SK-N-SH treated with all-trans-retinoic acid at 6 μM for 48 hours (cell line): Measurements from ENCODE around the gene OR5C1.

Source experiments
- ATAC-seq: fragments of 200-7000 bp; cut with Tn5 transposase; 3 replicates; pipeline ENCODE4 v1.9.1; 2020; ENCODE audit warnings: mild to moderate bottlenecking, moderate library complexity
- BACH2 ChIP-seq: fragments of 250-450 bp; sonication (Bioruptor Pico); IDR thresholded peaks from 2 replicates; pipeline ENCODE4 v1.9.0; 2021; ENCODE audit warnings: mild to moderate bottlenecking, borderline replicate concordance
- CSDC2 ChIP-seq: fragments of 250-450 bp; sonication (Bioruptor Pico); IDR thresholded peaks from 2 replicates; pipeline ENCODE4 v1.5.0; 2020; ENCODE audit warnings: mild to moderate bottlenecking, moderate library complexity
- CSRNP3 ChIP-seq: fragments of 250-450 bp; sonication (Bioruptor Pico); IDR thresholded peaks from 2 replicates; pipeline ENCODE4 v1.5.1; 2021; ENCODE audit warnings: mild to moderate bottlenecking, moderate library complexity
- ESRRG ChIP-seq: fragments of 250-450 bp; sonication (Bioruptor Pico); IDR thresholded peaks from 2 replicates; pipeline ENCODE4 v1.6.1; 2021; ENCODE audit warnings: mild to moderate bottlenecking
- GLIS3 ChIP-seq: fragments of 250-450 bp; sonication (Bioruptor Pico); IDR thresholded peaks from 2 replicates; pipeline ENCODE4 v1.5.0; 2020; ENCODE audit warnings: mild to moderate bottlenecking, moderate library complexity
- PPARA ChIP-seq: fragments of 250-450 bp; sonication (Bioruptor Pico); IDR thresholded peaks from 2 replicates; pipeline ENCODE4 v1.5.0; 2020; ENCODE audit warnings: mild to moderate bottlenecking, borderline replicate concordance
- SNAI2 ChIP-seq: fragments of 250-450 bp; sonication (Bioruptor Pico); IDR thresholded peaks from 2 replicates; pipeline ENCODE4 v1.5.0; 2020; ENCODE audit warnings: mild to moderate bottlenecking, moderate library complexity
- TCF4 ChIP-seq: fragments of 250-450 bp; sonication (Bioruptor Pico); IDR thresholded peaks from 2 replicates; pipeline ENCODE4 v1.8.0; 2021; ENCODE audit warnings: mild to moderate bottlenecking, moderate library complexity, borderline replicate concordance
- TOX ChIP-seq: fragments of 250-450 bp; sonication (Bioruptor Pico); IDR thresholded peaks from 2 replicates; pipeline ENCODE4 v1.8.0; 2021; ENCODE audit warnings: mild to moderate bottlenecking, moderate library complexity, borderline replicate concordance
- ZC3H10 ChIP-seq: fragments of 250-450 bp; sonication (Bioruptor Pico); IDR thresholded peaks from 2 replicates; pipeline ENCODE4 v1.5.1; 2021; ENCODE audit warnings: mild to moderate bottlenecking, moderate library complexity
- ZFP3 ChIP-seq: fragments of 250-450 bp; sonication (Bioruptor Pico); IDR thresholded peaks from 2 replicates; pipeline ENCODE4 v1.5.0; 2020; ENCODE audit warnings: mild to moderate bottlenecking, moderate library complexity
- ZFP30 ChIP-seq: fragments of 450-650 bp; formaldehyde crosslinking; IDR thresholded peaks from 2 replicates; pipeline ENCODE4 v1.5.0; 2022; ENCODE audit warnings: mild to moderate bottlenecking, moderate library complexity
- ZNF565 ChIP-seq: fragments of 450-650 bp; formaldehyde crosslinking; conservative IDR thresholded peaks from 2 replicates; pipeline ENCODE4 v1.5.0; 2020; ENCODE audit warnings: low read depth, mild to moderate bottlenecking, moderate library complexity
- ZNF70 ChIP-seq: fragments of 450-650 bp; formaldehyde crosslinking; IDR thresholded peaks from 2 replicates; pipeline ENCODE4 v1.5.0; 2020; ENCODE audit warnings: mild to moderate bottlenecking, moderate library complexity
- ZNF8 ChIP-seq: fragments of 450-650 bp; formaldehyde crosslinking; IDR thresholded peaks from 2 replicates; pipeline ENCODE4 v1.5.0; 2020; ENCODE audit warnings: mild to moderate bottlenecking, moderate library complexity
- TF ChIP-seq, protein P1 (sequence below): fragments of 250-450 bp; sonication (Bioruptor Pico); IDR thresholded peaks from 2 replicates; pipeline ENCODE4 v1.5.1; 2020; ENCODE audit warnings: low read depth, mild to moderate bottlenecking, moderate library complexity
- TF ChIP-seq, protein P2 (sequence below): fragments of 250-450 bp; sonication (Bioruptor Pico); IDR thresholded peaks from 2 replicates; pipeline ENCODE4 v1.5.0; 2020; ENCODE audit warnings: mild to moderate bottlenecking, moderate library complexity
- TF ChIP-seq, protein P3 (sequence below): fragments of 250-450 bp; sonication (Bioruptor Pico); IDR thresholded peaks from 2 replicates; pipeline ENCODE4 v1.8.0; 2020; ENCODE audit warnings: mild to moderate bottlenecking, moderate library complexity, borderline replicate concordance
- TF ChIP-seq, protein P4 (sequence below): fragments of 250-450 bp; sonication (Bioruptor Pico); IDR thresholded peaks from 2 replicates; pipeline ENCODE4 v1.8.0; 2021; ENCODE audit warnings: low read depth, mild to moderate bottlenecking, moderate library complexity, borderline replicate concordance

Gene OR5C1

DNA sequence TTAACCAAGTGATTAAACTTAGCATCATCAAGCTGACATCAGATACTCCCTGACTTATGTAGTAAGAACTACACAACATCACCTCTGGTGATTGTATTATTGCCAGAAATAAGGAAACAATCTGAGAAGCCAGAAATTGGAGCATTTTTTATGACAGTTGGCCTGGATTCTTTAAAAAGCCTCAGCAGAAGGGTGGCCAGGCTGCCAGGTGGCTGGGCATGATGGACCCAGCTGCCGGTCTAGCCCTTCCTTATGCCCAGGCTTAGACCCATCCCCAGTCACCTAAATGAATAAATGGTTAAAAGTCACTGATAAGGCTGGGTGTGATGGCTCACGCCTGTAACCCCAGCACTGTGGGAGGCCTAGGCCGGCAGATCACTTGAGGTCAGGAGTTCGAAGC is 24.0 kb downstream of the OR5C1 start:
- TF ChIP-seq, protein P1, sequence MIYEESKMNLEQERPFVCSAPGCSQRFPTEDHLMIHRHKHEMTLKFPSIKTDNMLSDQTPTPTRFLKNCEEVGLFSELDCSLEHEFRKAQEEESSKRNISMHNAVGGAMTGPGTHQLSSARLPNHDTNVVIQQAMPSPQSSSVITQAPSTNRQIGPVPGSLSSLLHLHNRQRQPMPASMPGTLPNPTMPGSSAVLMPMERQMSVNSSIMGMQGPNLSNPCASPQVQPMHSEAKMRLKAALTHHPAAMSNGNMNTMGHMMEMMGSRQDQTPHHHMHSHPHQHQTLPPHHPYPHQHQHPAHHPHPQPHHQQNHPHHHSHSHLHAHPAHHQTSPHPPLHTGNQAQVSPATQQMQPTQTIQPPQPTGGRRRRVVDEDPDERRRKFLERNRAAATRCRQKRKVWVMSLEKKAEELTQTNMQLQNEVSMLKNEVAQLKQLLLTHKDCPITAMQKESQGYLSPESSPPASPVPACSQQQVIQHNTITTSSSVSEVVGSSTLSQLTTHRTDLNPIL (CRISPR knock-in tag) = no peak
- TF ChIP-seq, protein P2, sequence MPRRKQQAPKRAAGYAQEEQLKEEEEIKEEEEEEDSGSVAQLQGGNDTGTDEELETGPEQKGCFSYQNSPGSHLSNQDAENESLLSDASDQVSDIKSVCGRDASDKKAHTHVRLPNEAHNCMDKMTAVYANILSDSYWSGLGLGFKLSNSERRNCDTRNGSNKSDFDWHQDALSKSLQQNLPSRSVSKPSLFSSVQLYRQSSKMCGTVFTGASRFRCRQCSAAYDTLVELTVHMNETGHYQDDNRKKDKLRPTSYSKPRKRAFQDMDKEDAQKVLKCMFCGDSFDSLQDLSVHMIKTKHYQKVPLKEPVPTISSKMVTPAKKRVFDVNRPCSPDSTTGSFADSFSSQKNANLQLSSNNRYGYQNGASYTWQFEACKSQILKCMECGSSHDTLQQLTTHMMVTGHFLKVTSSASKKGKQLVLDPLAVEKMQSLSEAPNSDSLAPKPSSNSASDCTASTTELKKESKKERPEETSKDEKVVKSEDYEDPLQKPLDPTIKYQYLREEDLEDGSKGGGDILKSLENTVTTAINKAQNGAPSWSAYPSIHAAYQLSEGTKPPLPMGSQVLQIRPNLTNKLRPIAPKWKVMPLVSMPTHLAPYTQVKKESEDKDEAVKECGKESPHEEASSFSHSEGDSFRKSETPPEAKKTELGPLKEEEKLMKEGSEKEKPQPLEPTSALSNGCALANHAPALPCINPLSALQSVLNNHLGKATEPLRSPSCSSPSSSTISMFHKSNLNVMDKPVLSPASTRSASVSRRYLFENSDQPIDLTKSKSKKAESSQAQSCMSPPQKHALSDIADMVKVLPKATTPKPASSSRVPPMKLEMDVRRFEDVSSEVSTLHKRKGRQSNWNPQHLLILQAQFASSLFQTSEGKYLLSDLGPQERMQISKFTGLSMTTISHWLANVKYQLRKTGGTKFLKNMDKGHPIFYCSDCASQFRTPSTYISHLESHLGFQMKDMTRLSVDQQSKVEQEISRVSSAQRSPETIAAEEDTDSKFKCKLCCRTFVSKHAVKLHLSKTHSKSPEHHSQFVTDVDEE (CRISPR knock-in tag) = no peak
- TF ChIP-seq TOX (CRISPR knock-in tag) (no peak), TCF4 (no peak), ZFP30 (CRISPR knock-in tag) (no peak), BACH2 (CRISPR knock-in tag) (no peak), ESRRG (no peak)
- ATAC-seq = no peak

DNA sequence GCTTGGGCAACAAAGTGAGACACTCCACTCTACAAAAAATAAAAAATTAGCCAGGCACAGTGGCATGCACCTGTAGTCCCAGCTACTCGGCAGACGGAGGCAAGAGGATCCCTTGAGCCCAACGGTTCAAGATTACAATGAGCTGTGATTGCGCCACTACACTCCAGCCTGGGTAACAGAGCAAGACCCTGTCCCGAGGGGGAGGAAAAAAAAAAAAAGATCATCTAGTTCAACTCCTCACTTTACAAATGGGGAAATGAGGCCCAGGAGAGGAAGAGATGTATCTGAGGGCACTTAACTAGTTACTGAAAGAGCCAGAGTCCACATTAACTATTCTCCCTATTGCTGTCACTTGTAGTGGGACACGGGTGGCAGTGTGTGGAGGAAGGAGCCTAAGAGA is 25.8 kb downstream of the OR5C1 start:
- no peak for ATAC-seq
- TF ChIP-seq SNAI2 (CRISPR knock-in tag) (no peak), CSRNP3 (CRISPR knock-in tag) (no peak), ZC3H10 (CRISPR knock-in tag) (no peak), TOX (CRISPR knock-in tag) (no peak), ESRRG (no peak), TCF4 (no peak), GLIS3 (CRISPR knock-in tag) (no peak), PPARA (CRISPR knock-in tag) (no peak), ZFP3 (no peak), ZFP30 (CRISPR knock-in tag) (no peak), BACH2 (CRISPR knock-in tag) (no peak), ZNF8 (no peak), ZNF70 (no peak)
- TF ChIP-seq, protein P2 (CRISPR knock-in tag) = no peak
- TF ChIP-seq, protein P3, sequence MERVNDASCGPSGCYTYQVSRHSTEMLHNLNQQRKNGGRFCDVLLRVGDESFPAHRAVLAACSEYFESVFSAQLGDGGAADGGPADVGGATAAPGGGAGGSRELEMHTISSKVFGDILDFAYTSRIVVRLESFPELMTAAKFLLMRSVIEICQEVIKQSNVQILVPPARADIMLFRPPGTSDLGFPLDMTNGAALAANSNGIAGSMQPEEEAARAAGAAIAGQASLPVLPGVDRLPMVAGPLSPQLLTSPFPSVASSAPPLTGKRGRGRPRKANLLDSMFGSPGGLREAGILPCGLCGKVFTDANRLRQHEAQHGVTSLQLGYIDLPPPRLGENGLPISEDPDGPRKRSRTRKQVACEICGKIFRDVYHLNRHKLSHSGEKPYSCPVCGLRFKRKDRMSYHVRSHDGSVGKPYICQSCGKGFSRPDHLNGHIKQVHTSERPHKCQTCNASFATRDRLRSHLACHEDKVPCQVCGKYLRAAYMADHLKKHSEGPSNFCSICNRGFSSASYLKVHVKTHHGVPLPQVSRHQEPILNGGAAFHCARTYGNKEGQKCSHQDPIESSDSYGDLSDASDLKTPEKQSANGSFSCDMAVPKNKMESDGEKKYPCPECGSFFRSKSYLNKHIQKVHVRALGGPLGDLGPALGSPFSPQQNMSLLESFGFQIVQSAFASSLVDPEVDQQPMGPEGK (CRISPR knock-in tag) = no peak

GRCh38 chr9:122815544-122815943 is 26.8 kb downstream of the OR5C1 start:
- ATAC-seq = no peak
- TF ChIP-seq CSDC2 (CRISPR knock-in tag) = no peak
- TF ChIP-seq ZNF70 = no peak
- TF ChIP-seq ZFP3 = no peak
- TF ChIP-seq ZC3H10 (CRISPR knock-in tag) = no peak
- TF ChIP-seq, protein P3 (CRISPR knock-in tag) = no peak
- no peak for TF ChIP-seq ZNF565
- TF ChIP-seq ESRRG = no peak
- TF ChIP-seq, protein P2 (CRISPR knock-in tag) = no peak
- TF ChIP-seq, protein P4, sequence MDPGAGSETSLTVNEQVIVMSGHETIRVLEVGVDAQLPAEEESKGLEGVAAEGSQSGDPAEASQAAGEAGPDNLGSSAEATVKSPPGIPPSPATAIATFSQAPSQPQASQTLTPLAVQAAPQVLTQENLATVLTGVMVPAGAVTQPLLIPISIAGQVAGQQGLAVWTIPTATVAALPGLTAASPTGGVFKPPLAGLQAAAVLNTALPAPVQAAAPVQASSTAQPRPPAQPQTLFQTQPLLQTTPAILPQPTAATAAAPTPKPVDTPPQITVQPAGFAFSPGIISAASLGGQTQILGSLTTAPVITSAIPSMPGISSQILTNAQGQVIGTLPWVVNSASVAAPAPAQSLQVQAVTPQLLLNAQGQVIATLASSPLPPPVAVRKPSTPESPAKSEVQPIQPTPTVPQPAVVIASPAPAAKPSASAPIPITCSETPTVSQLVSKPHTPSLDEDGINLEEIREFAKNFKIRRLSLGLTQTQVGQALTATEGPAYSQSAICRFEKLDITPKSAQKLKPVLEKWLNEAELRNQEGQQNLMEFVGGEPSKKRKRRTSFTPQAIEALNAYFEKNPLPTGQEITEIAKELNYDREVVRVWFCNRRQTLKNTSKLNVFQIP (CRISPR knock-in tag) = no peak
- no peak for TF ChIP-seq PPARA (CRISPR knock-in tag)
- TF ChIP-seq TCF4 = no peak
- TF ChIP-seq, all 23 proteins: peak for 0
